IMR-90 (cell line): ENCODE results near the gene NFATC1. TPM values are rescaled to one million over a fixed set of nuclear protein-coding genes. Genes with fewer than 3 reads are reported as not detected.

ENCODE experiments used
- ATAC-seq: fragments of 200-7000 bp; cut with Tn5 transposase; 2 replicates; pipeline ENCODE4 v1.9.1; 2020; ENCODE audit warnings: low read depth, mild to moderate bottlenecking, moderate library complexity
- BruUV-seq: library from RNA; stranded (reverse); fragments of 400-500 nt; replicated peaks from 2 replicates; lab custom pipeline; 2021; lab: Mats Ljungman, UMichigan
- CTCF ChIA-PET: fragments of 300-600 bp; formaldehyde crosslinking; extraction: SDS; loops from one replicate; lab custom pipeline; 2021; ENCODE audit warnings: antibody characterized with exemption; lab: Yijun Ruan, JAX
- POLR2A ChIA-PET: fragments of 300-600 bp; sonication (Branson Sonifier 250); formaldehyde crosslinking; loops from one replicate; lab custom pipeline; 2022; ENCODE audit warnings: antibody characterized with exemption; ENCODE audit not compliant: unreplicated experiment; lab: Charles Lee
- DNase-seq: peaks from one replicate; pipeline ENCODE4 v3.0.0; 2013
- H2AFZ ChIP-seq: replicated peaks from 2 replicates; pipeline ENCODE3; 2013; ENCODE audit warnings: low read length, mild to moderate bottlenecking; ENCODE audit not compliant: poor library complexity
- H2AK5ac ChIP-seq: 2 replicates; pipeline ENCODE4 v1.6.1; 2013; ENCODE audit warnings: low read depth, low read length, inconsistent platforms
- H2AK9ac ChIP-seq: replicated peaks from 2 replicates; pipeline ENCODE3; 2013; ENCODE audit warnings: mild to moderate bottlenecking, low read depth, low read length, moderate library complexity; ENCODE audit not compliant: poor library complexity
- H2BK120ac ChIP-seq: 2 replicates; pipeline ENCODE4 v1.6.1; 2013; ENCODE audit warnings: low read depth, low read length, inconsistent platforms
- H2BK15ac ChIP-seq: 3 replicates; pipeline ENCODE4 v1.6.1; 2013; ENCODE audit warnings: low read depth, low read length, inconsistent platforms
- H2BK20ac ChIP-seq: 2 replicates; pipeline ENCODE4 v1.6.1; 2013; ENCODE audit warnings: low read depth, mild to moderate bottlenecking, inconsistent platforms, low read length, moderate library complexity
- H2BK5ac ChIP-seq: 2 replicates; pipeline ENCODE4 v1.6.1; 2013; ENCODE audit warnings: mild to moderate bottlenecking, low read depth, low read length, inconsistent platforms; ENCODE audit not compliant: poor library complexity, severe bottlenecking
- H3K14ac ChIP-seq: replicated peaks from 2 replicates; pipeline ENCODE4 v1.6.1; 2013; ENCODE audit warnings: low read depth, low read length, inconsistent platforms
- H3K18ac ChIP-seq: 2 replicates; pipeline ENCODE4 v1.6.1; 2013; ENCODE audit warnings: low read depth, low read length, control low read depth
- H3K23ac ChIP-seq: 2 replicates; pipeline ENCODE4 v1.6.1; 2013; ENCODE audit warnings: low read depth, low read length, inconsistent platforms
- H3K27ac ChIP-seq: 2 replicates; pipeline ENCODE4 v1.5.1; 2013; ENCODE audit warnings: mild to moderate bottlenecking, control low read depth, low read length; ENCODE audit not compliant: insufficient read depth
- H3K27me3 ChIP-seq: 2 replicates; pipeline ENCODE4 v1.6.1; 2013; ENCODE audit warnings: low read length; ENCODE audit not compliant: control insufficient read depth, insufficient read depth
- H3K36me3 ChIP-seq: 2 replicates; pipeline ENCODE4 v1.6.1; 2013; ENCODE audit warnings: low read length, mixed read lengths; ENCODE audit not compliant: control insufficient read depth, insufficient read depth
- H3K4ac ChIP-seq: 2 replicates; pipeline ENCODE4 v1.6.1; 2013; ENCODE audit warnings: low read depth, low read length, inconsistent platforms
- H3K4me1 ChIP-seq: 2 replicates; pipeline ENCODE4 v1.6.1; 2013; ENCODE audit warnings: low read length, mixed read lengths; ENCODE audit not compliant: control insufficient read depth, insufficient read depth
- H3K4me2 ChIP-seq: 2 replicates; pipeline ENCODE4 v1.6.1; 2013; ENCODE audit warnings: low read depth, mild to moderate bottlenecking, control low read depth, low read length, moderate library complexity
- H3K4me3 ChIP-seq: 2 replicates; pipeline ENCODE4 v1.5.1; 2013; ENCODE audit warnings: low read depth, mild to moderate bottlenecking, control low read depth, low read length, moderate library complexity; ENCODE audit not compliant: insufficient read depth
- H3K56ac ChIP-seq: 2 replicates; pipeline ENCODE4 v1.6.1; 2013; ENCODE audit warnings: low read length, inconsistent platforms; ENCODE audit not compliant: insufficient read depth; ENCODE audit errors: extremely low read depth
- H3K79me1 ChIP-seq, 2 experiments: 2 replicates each; pipeline ENCODE4 v1.6.1; 2013; ENCODE audit warnings: low read length in 2 of 2, inconsistent platforms in 1 of 2, low read depth in 1 of 2
- H3K9ac ChIP-seq: 2 replicates; pipeline ENCODE4 v1.6.1; 2013; ENCODE audit warnings: low read depth, low read length, control low read depth
- H3K9me1 ChIP-seq: 2 replicates; pipeline ENCODE4 v1.6.1; 2013; ENCODE audit warnings: low read length, inconsistent platforms; ENCODE audit not compliant: insufficient read depth
- H3K9me3 ChIP-seq: 2 replicates; pipeline ENCODE4 v1.6.1; 2013; ENCODE audit warnings: low read length; ENCODE audit not compliant: control insufficient read depth, insufficient read depth
- H4K20me1 ChIP-seq: 2 replicates; pipeline ENCODE4 v1.6.1; 2013; ENCODE audit warnings: low read length, inconsistent platforms; ENCODE audit not compliant: insufficient read depth
- H4K5ac ChIP-seq: 2 replicates; pipeline ENCODE4 v1.6.1; 2013; ENCODE audit warnings: mild to moderate bottlenecking, low read depth, low read length, control low read depth
- H4K8ac ChIP-seq, 2 experiments: 2 replicates each; pipeline ENCODE4 v1.6.1; 2013; ENCODE audit warnings: low read depth in 2 of 2, low read length in 2 of 2, control low read depth in 1 of 2, inconsistent platforms in 1 of 2
- H4K91ac ChIP-seq: 2 replicates; pipeline ENCODE4 v1.6.1; 2013; ENCODE audit warnings: low read depth, low read length, inconsistent platforms; ENCODE audit not compliant: insufficient read depth
- CEBPB ChIP-seq: IDR thresholded peaks from 2 replicates; pipeline ENCODE4 v1.6.1; 2012; ENCODE audit warnings: low read depth, low read length, improper control_type of control experiment
- FOS ChIP-seq: fragments of 150-350 bp; IDR thresholded peaks from 2 replicates; pipeline ENCODE4 v1.6.1; 2016; ENCODE audit warnings: low read depth, low read length
- MAFK ChIP-seq: IDR thresholded peaks from 2 replicates; pipeline ENCODE4 v1.6.1; 2012; ENCODE audit warnings: low read depth, low read length, improper control_type of control experiment
- MXI1 ChIP-seq: IDR thresholded peaks from 2 replicates; pipeline ENCODE4 v1.6.1; 2012; ENCODE audit warnings: low read depth, mild to moderate bottlenecking, low read length, moderate library complexity, borderline replicate concordance
- NFE2L2 ChIP-seq: fragments of 150-350 bp; IDR thresholded peaks from 2 replicates; pipeline ENCODE4 v1.6.1; 2016; ENCODE audit warnings: low read depth, mild to moderate bottlenecking, low read length
- RAD21 ChIP-seq: IDR thresholded peaks from 2 replicates; pipeline ENCODE4 v1.6.1; 2012; ENCODE audit warnings: low read length, improper control_type of control experiment
- RCOR1 ChIP-seq: IDR thresholded peaks from 2 replicates; pipeline ENCODE4 v1.6.1; 2012; ENCODE audit warnings: mild to moderate bottlenecking, low read length, improper control_type of control experiment; ENCODE audit not compliant: insufficient replicate concordance
- RFX5 ChIP-seq: IDR thresholded peaks from 2 replicates; pipeline ENCODE4 v1.8.0; 2012; ENCODE audit warnings: low read depth, mild to moderate bottlenecking, low read length, moderate library complexity
- SMC3 ChIP-seq: fragments of 150-350 bp; IDR thresholded peaks from 2 replicates; pipeline ENCODE4 v1.6.1; 2016; ENCODE audit warnings: low read depth, mild to moderate bottlenecking, antibody characterized with exemption, low read length, moderate library complexity
- WGBS, 2 experiments: methylation state at CpG; one replicate each; pipeline versions ENCODE4 v1.1.5 to v1.1.7; 2013; ENCODE audit warnings: missing lambda C conversion rate in 2 of 2; ENCODE audit not compliant: insufficient read length in 1 of 2; ENCODE audit errors: extremely low coverage in 2 of 2; 5-methylcytosine and 5-hydroxymethylcytosine counted together
- dilution Hi-C: fragments of 300-500 bp; cut with HindIII; formaldehyde crosslinking; loops from one replicate; pipeline ENCODE4 v1.14.3; 2018; ENCODE audit warnings: low sequenced_read_pairs; ENCODE audit not compliant: unreplicated experiment
- in situ Hi-C: fragments of 300-500 bp; cut with MboI; formaldehyde crosslinking; loops from 3 replicates; pipeline ENCODE4 v1.14.3; 2019; ENCODE audit warnings: low sequenced_read_pairs, inconsistent platforms, mixed read lengths
- intact Hi-C: fragments of 100-400 bp; cut with micrococcal nuclease; formaldehyde crosslinking; loops from 2 replicates; pipeline ENCODE4 v1.10.0; 2022
- polyA plus RNA-seq, 3 experiments: library from polyadenylated mRNA; depleted of rRNA; stranded (reverse); fragments of >200 nt; gene quantifications; 2 replicates each; pipeline ENCODE4 v1.2.3, GENCODE V29; 2012; ENCODE audit warnings: low replicate concordance in 1 of 3
- total RNA-seq: library from RNA; depleted of rRNA; stranded (reverse); fragments of >200 nt; gene quantifications from 2 replicates; pipeline ENCODE4 v1.2.3, GENCODE V29; 2012
- TF ChIP-seq, protein P1 (sequence below): fragments of 150-350 bp; IDR thresholded peaks from 2 replicates; pipeline ENCODE4 v1.6.1; 2016; ENCODE audit warnings: low read depth, mild to moderate bottlenecking, low read length, moderate library complexity, borderline replicate concordance
- TF ChIP-seq, protein P2 (sequence below): conservative IDR thresholded peaks from 2 replicates; pipeline ENCODE4 v1.5.1; 2012; ENCODE audit warnings: mild to moderate bottlenecking, low read depth, low read length, improper control_type of control experiment

Gene NFATC1
- total and polyA plus RNA-seq, 2 of the 4 experiments (the other 2 are of a cell fraction), result 0.36 to 1.8 TPM

GRCh38 chr18:79450289-79451080 is 54.8 kb downstream of the NFATC1 start (continued):
- no peak for TF ChIP-seq MXI1

GRCh38 chr18:79451237-79452125 is 55.8 kb downstream of the NFATC1 start:
- peaks cover 3% of the 10 kb centered on the region; the same call in 1 of the 2 replicates for H3K4me1 ChIP-seq
- H3K4me2 ChIP-seq, result no peak overlapping the region
- H3K9me3 ChIP-seq, result no peaks in the 10 kb centered on the region
- no peak overlapping the region for H2AFZ ChIP-seq
- H3K18ac ChIP-seq, result no peak overlapping the region
- no peak overlapping the region for H3K4ac ChIP-seq
- no peak overlapping the region for H3K27ac ChIP-seq
- no peak overlapping the region for H4K91ac ChIP-seq
- H2BK120ac ChIP-seq, result no peak overlapping the region
- H3K56ac ChIP-seq, result no peak overlapping the region
- BruUV-seq, result no TSS peak
- no peak for ATAC-seq
- H2AK9ac ChIP-seq, result no peak overlapping the region
- WGBS, 2 experiments, result 91% methylated on average over 21 of the region's 45 CpGs; no CpG with 5 or more reads in 1 of the 2 experiments
- H2BK15ac ChIP-seq, result no peak overlapping the region
- H3K27me3 ChIP-seq, result no peaks in the 10 kb centered on the region
- H3K14ac ChIP-seq, result no peak overlapping the region
- ChIA-PET CTCF (no interaction called here), POLR2A (no interaction called here)
- H3K9ac ChIP-seq, result no peak overlapping the region
- peaks cover 2% of the 10 kb centered on the region; the same call in 1 of the 2 replicates for H3K9me1 ChIP-seq
- dilution Hi-C loops (no loop called here), intact Hi-C loops (no loop called here), in situ Hi-C loops (no loop called here)
- H3K4me3 ChIP-seq, result no peak overlapping the region
- no peak overlapping the region for H4K5ac ChIP-seq
- H3K36me3 ChIP-seq, result peaks cover 7% of the 10 kb centered on the region; the same call in 1 of the 2 replicates
- H2BK5ac ChIP-seq, result no peak overlapping the region
- H3K23ac ChIP-seq, result no peak overlapping the region
- H3K79me1 ChIP-seq, result no peaks in the 10 kb centered on the region
- no peak overlapping the region for H2BK20ac ChIP-seq
- H2AK5ac ChIP-seq, result no peak overlapping the region
- DNase-seq, result no peak
- peaks cover 5% of the 10 kb centered on the region for H4K20me1 ChIP-seq
- no peak overlapping the region for H4K8ac ChIP-seq
- no peak for TF ChIP-seq RCOR1
- TF ChIP-seq FOS, result no peak
- TF ChIP-seq, protein P1, sequence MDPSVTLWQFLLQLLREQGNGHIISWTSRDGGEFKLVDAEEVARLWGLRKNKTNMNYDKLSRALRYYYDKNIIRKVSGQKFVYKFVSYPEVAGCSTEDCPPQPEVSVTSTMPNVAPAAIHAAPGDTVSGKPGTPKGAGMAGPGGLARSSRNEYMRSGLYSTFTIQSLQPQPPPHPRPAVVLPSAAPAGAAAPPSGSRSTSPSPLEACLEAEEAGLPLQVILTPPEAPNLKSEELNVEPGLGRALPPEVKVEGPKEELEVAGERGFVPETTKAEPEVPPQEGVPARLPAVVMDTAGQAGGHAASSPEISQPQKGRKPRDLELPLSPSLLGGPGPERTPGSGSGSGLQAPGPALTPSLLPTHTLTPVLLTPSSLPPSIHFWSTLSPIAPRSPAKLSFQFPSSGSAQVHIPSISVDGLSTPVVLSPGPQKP, result no peak
- TF ChIP-seq SMC3, result no peak
- TF ChIP-seq, protein P2, sequence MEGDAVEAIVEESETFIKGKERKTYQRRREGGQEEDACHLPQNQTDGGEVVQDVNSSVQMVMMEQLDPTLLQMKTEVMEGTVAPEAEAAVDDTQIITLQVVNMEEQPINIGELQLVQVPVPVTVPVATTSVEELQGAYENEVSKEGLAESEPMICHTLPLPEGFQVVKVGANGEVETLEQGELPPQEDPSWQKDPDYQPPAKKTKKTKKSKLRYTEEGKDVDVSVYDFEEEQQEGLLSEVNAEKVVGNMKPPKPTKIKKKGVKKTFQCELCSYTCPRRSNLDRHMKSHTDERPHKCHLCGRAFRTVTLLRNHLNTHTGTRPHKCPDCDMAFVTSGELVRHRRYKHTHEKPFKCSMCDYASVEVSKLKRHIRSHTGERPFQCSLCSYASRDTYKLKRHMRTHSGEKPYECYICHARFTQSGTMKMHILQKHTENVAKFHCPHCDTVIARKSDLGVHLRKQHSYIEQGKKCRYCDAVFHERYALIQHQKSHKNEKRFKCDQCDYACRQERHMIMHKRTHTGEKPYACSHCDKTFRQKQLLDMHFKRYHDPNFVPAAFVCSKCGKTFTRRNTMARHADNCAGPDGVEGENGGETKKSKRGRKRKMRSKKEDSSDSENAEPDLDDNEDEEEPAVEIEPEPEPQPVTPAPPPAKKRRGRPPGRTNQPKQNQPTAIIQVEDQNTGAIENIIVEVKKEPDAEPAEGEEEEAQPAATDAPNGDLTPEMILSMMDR, result no peak
- no peak for TF ChIP-seq MXI1
- TF ChIP-seq RFX5, result no peak
- TF ChIP-seq MAFK, result no peak
- TF ChIP-seq NFE2L2, result no peak
- no peak for TF ChIP-seq RAD21
- no peak for TF ChIP-seq CEBPB
